Adrenal gland (tissue), 5 donors: ENCODE results near the gene XPNPEP2.

Experiments used
- CTCF ChIP-seq, 6 experiments: fragments of 450-650 bp in 4 of 6; fragments of 200-600 bp in 2 of 6; sonication (generic) in 1 of 6; IDR thresholded peaks; 1 replicate in 5 of 6; 2 replicates in 1 of 6; pipeline versions ENCODE4 v1.5.1 to v1.8.0; 2016 to 2021; ENCODE audit warnings: antibody characterized with exemption in 6 of 6, mild to moderate bottlenecking in 2 of 6, moderate library complexity in 1 of 6
- POLR2A ChIP-seq, 2 donors: fragments of 450-650 bp; IDR thresholded peaks; one replicate each; pipeline ENCODE4 v1.6.1; 2017; ENCODE audit warnings: antibody characterized with exemption in 2 of 2, mild to moderate bottlenecking in 2 of 2, moderate library complexity in 1 of 2
- donor health status: DM: no; HTN: no; CAD: no.

- TF ChIP-seq CTCF (IDR thresholded peaks at IDR 0.05) (no peak), POLR2A (IDR thresholded peaks at IDR 0.05) (no peak)
Observed at GRCh38 chrX:129779747-129780146, 41.0 kb downstream of the XPNPEP2 start, which contains the start of gene SASH3.
